Hindlimb muscle (tissue), 1 donor: ENCODE measurements around the gene INPP5F. TPM values are rescaled to one million over a fixed set of nuclear protein-coding genes. Genes with fewer than 3 reads are reported as not detected.
"Not testable (repeated sequence)": the region's sequence is repeated elsewhere in the genome, so short reads cannot be mapped to it uniquely, and the experiment has no call there.

ENCODE experiments used
- DNase-seq: peaks from one replicate; pipeline ENCODE4 v3.0.0-alpha.2; 2013
- polyA plus RNA-seq: library from polyadenylated mRNA; unstranded; fragments of 120-200 nt; gene quantifications from one replicate; pipeline ENCODE4 v1.2.1, GENCODE V29; 2013; ENCODE audit not compliant: insufficient read length

Gene INPP5F
- polyA plus RNA-seq, 1 donor = 15.0 TPM

DNA sequence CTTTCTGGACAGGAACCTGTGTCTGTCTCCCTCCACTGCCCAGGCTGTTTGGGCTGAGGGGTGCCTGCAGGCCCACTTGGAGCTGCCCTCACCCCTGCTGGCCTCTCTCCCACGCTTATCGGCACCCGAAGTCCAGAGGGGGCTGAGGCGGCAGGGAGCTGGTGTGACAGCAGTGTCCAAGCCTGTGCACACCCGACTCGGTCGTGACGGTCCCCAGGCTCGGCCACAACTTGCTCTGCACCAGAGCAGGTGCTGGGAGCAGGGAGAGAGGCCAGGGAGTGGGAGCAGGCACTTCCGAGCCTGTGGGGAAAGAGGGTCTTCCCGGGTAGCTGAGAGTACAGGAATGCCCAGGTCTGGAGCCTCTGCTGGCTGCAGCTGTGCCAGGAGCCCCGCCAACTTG, 23.0 kb downstream of the INPP5F start:
- DNase-seq = no peak

DNA sequence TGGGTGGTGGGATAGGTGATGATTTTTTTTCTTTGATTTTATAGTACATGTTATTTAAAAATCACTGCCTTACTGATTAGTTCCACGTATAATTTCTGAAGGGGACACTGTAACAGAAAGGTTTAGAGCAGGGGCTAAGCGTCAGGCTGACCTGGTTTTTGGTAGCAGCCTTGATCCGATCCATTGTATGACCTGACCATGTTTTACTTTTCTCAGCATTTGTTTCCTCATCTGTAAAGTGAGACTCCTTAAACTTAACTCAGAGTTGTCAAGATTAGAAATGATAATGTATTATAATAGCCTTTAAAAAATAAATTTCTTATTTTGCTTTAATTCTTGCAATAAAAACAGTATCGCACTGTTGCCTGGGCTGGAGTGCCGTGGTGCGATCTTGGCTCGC, 23.6 kb downstream of the INPP5F start:
- no peak for DNase-seq

DNA sequence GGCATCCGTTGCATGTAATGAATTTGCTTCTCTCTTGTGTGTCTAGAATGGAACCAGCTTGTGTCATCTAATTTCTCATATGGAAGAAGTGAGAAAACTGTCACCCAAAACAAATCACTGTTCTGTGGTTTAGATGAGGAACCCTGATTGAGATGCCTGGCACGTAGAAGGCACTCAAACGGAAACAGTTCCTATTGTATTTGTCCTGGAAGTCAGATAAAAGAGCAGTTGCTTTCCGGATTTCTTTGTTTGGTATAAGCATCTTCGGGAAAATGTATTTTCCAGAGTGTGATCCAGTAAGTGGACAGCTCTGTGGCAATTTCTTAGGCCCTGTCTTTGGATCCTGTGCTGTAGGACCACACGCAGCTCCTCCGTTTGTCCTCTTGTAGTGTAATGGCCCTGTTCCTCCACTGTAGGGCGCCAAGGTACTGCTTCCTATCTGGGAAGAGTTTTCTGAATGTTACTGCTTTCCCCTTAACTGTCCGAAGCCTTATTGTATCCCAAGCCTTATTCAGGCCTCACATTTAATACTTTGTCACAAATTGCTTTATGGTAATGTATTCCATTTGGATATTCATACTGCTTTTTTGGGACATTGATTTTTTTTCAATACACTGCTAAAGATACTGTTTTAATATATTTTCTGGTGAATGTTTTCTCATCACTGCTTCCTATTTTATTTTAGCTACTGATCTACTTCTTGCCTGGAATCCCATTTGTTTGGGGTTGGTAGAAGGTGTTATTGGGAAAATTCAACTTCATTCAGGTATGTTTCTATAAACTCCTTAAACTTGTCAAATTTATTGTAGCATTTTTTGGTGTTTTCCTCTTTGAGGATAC, 24.8 kb downstream of the INPP5F start:
- peak; percentile 71 for DNase-seq

DNA sequence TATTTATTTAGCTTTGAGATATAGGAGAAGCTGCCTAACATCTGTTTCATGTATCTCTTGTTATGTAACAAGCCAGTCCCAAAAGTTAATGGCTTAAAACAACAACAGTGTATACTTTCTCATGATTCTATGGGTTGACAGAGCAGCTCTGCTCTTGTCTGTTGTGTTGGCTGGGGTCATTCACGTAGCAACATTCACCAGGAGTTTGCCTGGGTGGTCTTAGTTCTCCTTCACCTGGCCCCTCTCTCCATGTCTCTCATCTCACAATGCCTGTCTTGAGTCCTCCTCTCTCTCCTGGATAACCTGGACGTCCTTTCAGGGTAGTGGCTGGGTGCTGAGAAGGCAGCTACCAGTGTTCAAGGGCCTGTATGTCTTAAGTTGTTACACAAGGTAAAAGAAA, 27.5 kb downstream of the INPP5F start:
- DNase-seq = no peak

DNA sequence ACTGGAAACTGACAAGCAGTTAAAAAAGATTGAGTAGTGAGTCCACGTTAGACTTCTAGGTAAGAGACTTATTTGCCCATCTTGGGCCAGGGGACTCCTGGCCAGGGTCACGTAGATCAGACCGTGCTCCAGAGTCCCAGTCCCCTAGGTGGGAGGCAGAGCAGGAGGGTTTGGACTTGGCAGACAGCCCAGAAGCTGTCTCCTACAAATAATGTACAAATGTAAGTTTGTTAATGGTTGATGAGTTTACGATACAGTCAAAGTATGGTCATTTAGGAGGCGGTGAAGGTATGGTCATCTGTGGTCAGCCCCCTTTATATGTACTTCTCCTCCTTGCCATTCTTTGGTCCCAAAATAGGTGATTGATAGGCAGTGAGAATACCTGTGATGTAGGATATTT, 28.2 kb downstream of the INPP5F start:
- no peak for DNase-seq

DNA sequence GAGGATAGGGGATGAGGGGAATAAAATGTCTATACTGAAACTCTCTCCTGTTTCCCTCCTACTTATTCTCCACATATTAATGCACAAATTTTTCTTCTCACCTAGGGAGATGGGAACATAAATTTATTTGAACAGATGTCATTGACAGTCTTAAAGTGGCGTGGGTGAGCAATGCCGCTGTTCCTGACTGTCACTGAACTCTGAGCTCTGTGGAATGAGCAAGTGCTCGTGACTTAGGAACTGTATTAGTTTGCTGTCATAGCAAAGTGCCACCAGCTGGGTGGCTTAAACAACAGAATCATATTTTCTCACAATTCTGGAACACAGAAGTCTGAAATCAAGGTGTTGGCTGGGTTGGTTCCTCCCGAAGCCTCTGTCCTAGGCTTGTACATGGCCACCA, 29.1 kb downstream of the INPP5F start:
- DNase-seq = no peak

DNA sequence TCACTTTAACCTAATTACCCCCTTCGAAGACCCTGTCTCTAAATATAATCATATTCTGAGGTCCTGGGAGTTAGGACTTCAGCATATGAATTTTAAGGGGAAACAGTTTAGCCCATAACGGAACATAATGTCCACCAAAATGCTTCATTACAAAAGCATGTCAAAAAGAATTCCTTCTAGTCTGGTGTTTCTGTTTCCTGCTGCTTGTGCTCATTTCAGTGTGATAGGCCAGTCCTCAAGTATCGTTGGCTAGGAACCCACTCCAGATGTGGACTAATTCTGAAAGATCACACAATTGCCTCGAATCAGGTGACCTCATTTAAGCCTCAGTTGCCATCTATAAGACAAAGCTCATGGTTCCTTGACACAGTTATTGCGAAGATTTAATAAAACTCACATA, 29.6 kb downstream of the INPP5F start:
- DNase-seq = no peak

DNA sequence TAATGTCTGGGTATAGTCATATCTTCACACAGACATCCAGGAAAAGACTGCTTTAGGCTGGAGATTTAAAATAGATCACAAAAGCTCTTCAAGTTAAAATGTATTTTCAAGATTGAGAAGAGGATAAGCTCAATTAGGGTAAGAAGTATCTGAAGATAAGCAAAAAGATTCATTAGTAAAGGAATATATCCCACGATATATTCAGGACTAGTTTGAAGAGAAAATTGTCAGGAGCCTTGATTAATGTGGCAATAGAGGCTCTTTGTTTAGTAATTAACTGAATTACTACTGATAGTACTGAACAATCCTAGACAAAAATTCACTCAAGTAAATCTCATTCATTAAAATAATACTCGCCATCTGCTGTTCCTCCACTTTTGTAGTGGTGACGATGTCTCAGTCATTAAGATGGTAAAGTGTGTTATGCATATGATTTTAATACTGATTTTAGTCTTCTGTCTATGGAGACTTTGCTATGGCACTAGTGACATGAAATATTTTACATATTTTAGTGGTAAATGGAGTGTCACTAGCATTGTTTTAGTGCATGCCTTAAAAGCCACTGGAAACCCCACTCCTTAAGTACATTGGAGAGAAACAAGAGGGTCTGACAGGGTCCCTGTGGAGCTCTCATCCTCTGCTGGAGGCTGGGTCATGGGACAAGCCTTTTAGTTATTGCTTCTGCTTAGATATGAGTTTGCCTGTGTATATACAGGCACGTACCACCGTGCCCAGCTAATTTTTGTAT, 32.8 kb downstream of the INPP5F start:
- DNase-seq = no peak

DNA sequence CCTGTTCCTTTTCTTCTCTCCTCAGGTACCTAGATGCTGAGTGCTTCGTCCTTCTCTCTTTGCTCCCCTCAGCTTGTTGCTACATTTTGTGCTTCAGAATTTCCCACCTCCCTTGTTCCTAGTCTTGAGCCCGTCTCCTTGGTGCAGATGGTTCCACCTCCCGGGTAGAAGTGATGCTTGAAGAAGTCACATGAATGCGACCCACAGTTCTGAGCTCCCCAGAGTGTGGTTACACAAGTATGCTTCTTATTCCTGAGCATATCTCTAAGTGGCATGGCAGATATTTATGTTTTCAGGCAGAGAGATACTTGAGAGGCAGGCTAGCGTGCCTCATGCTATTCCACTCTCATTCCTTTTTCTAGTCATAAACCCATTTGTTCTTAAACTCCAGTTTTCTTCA, 34.0 kb downstream of the INPP5F start:
- no peak for DNase-seq

DNA sequence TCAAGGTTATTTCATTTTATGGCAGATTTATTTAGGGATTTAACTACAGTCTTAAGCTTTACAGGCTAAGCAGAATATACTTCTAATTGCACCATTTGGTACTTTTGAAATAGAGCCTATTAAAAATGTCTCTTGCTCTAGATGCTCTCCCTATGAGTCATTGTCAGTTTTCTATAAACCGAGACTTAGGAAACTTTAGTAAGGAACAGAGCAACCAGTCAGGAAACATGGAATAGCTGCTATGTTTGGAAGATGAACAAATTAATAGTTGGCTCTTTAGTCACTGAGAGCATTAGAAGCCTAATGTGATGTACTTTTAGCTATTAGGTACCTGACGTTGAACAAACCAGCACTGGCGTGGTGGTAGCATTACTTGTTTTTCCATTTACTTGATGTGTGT, 35.3 kb downstream of the INPP5F start:
- no peak for DNase-seq

DNA sequence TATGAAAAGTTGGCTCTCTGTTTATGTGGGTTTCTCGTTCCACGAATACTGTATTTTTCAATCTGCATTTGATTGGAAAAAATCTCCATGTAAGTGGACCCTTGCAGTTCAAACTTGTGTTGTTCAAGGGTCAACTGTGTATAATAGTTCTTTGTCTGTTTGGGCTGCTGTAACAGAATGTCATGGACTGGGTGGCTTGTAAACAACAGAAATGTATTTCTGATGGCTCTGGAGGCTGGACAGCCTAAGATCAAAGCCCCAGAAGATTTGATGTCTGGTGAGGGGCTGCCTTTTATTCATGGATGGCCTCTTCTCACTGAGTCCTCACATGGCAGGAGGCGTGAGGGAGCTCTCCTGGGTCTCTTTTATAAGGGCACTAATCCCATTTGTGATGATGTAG, 36.2 kb downstream of the INPP5F start:
- no peak for DNase-seq

DNA sequence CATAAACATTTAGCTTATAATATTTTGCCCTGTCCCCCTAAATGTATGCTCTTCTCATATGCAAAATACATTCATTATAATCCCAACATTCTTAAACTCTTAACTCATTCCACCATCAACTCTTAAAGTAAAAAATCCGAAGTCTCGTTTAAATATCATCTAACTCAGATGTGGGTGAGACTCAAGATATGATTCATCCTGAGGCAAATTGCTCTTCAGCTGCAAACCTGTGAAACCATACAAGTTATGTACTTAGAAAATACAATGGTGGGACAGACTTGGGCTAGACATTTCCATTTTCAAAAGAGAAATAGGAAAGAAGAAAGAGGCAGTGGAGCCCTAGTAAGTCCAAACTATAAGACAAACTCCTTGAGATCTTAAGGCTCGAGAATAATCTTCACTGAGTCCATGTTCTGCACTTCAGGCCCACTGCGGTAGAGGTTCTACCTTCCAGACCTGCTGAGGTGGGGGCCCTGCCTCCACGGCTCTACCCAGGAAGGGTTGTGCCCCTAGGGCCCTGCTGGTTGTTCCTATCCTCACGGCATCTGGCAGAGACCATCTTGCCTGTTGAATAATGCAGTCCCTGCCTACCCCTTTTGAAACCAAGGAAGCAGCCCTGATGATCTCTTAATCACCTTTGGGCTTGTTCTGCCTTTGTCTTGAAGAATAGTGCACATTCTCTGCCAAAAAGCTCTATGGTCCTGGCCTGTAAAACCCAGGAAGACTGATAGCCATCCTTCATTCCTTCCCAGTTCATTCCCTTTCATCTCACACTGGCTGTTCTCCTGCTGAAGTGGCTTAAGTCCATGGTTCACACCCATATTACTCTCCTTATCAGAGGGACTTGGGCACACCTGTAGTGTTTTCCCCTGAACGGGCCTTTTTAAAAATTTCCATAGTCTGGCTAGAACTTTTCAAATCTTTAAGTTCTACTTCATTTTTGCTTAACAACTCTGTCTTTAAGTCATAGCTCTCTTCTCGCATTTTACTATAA, 37.3 kb downstream of the INPP5F start:
- DNase-seq = no peak

DNA sequence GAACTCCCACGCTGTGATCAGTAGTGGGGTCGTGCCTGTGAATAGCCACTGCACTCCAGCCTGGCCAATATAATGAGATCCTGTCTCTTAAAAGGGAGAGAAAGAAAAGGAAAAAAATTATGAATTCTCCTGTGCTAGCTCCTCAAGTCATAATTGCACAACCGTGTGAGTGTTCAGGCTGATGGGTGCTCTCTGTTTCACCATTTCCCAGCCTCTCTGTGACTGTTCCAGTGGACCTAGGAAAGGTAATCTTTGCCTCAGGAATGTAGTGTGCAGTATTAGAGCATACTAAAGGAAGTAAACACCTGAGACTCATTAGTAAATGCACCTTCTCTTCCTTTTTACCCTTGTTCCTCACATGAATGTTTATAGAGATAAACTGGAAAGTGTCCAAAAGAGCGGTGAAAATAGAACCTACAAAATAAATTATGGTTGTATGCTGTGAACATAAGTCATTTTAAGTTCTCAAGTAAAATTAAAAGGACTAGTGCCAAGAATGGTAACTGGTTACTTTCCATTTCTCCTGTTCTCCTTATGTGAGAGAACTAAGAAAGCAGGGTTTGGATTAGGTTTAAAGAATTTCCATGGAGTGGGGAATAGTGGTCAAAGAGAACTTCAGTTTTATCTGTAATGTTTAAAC, 42.7 kb downstream of the INPP5F start:
- DNase-seq = no peak

DNA sequence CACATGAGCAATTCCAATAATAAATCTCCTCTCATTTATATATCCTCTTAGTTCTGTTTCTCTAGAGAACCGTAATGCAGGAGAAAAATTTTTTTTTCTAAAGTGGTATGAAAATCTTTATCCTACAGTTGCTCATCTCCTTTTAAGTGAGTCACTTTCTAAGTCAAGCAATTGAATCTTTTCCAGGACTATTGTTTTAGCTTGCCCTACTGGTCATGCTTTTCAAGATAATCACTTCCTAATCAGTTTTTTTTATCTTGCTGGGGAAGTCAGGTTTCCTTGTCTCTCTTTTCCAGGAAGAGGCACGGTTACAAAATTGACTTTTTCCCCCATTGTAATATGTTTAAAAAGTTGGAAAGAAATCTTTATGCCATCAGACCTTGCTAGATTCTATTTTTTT, 44.0 kb downstream of the INPP5F start:
- DNase-seq = no peak

DNA sequence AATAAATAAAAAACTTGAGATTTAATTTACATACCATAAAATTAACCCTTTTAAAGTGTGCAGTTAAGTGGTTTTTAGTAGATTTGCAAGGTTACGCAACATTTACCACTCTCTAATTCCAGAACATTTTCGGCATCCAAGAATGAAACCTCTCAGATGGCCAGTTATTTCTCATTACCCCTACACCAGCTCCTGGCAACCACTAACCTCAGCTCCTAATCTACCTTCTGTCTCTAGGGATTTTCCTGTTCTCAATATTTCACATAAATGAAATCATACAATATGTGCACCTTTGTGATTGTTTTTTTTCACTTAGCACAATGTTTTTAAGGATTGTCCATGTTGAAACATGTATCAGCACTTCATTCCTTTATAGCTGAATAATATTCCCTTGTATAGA, 45.1 kb downstream of the INPP5F start:
- no peak for DNase-seq

DNA sequence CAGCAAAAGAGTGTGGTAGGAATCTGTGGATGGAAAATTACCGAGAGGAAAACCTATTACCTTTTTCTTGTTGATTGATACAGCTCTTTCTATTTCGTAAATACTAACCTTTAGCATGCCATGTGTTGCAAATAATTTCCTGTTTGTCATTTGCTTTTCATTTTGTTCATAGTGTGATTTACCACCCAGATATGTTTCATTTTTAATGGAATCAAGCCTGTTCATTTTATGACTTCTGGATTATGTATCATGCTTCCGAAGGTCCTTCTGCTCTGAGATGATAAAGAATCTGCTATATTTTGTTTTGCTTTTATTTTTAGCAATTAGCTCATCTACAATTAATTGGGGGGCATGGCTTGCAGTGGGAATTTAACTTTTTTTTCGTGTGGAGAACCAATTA, 46.5 kb downstream of the INPP5F start:
- no peak for DNase-seq

DNA sequence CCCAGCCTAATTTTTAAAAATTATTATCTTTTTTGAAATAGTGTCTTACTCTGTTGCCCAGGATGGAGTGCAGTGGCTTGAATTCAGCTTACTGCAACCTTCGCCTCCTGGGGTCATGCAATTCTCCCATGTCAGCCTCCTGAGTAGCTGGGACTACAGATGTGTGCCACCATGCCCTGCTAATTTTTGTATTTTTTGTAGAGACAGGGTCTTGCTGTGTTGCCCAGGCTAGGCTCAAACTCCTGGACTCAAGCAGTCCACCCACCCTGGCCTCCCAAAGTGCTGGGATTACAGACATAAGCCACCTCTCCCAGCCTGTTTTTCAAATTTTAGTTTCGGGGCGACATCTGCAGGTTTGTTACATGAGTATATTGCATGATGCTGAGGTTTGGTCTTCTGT, 47.2 kb downstream of the INPP5F start:
- DNase-seq = not testable (repeated sequence)

DNA sequence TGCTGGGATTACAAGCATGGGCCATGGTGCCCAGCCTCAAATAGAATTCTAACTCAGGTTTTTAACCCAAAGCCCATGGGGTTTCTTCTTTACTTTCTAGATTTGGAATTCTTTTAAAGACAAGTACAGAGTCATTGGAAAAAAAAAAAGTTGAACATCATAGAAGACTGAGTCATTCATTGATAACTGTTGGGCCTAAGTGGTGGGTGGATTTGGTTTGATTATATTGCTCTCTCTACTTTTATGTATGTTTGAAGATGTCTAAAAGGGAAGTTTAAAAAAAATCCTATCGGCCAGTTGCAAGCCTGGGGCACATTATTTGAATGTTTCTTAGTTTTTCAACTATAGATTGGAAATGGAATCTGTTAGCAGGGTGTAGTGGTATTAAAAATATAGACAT, 49.7 kb downstream of the INPP5F start:
- no peak for DNase-seq

DNA sequence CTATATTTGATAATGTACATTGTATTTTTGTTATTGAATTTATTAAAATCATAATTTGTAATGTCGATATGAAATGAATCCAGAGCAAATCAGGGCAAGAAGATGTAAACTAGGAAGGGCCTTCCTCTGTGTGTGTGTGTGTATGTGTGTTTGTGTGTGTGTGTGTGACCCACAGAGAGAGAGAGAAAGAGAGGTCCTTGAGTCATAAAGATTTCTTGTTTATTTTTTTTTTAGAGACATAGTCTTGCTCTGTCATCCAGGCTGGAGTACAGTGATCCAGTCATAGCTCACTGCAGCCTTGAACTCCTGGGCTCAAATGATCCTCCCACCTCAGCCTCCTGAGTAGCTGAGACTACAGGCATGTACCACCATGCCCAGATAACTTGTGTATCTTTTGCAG, 50.7 kb downstream of the INPP5F start:
- no peak for DNase-seq

DNA sequence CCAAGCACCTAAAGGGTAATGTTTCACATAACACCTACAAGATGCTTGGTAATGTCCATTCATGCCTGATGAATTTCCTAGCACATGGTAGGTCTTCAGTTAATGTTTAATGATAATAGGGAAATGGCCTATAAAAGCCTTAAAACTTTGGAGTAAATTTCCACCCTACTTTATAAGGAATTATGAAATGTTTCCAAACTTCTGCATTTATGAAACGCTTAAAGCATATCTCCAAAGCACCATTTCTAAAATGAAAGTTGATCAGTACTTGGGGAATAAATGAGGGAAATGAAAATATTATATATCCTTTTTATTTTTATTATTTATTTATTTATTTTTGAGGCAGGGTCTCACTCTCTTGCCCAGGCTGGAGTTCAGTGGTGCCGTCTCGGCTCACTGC, 51.8 kb downstream of the INPP5F start:
- DNase-seq = no peak

DNA sequence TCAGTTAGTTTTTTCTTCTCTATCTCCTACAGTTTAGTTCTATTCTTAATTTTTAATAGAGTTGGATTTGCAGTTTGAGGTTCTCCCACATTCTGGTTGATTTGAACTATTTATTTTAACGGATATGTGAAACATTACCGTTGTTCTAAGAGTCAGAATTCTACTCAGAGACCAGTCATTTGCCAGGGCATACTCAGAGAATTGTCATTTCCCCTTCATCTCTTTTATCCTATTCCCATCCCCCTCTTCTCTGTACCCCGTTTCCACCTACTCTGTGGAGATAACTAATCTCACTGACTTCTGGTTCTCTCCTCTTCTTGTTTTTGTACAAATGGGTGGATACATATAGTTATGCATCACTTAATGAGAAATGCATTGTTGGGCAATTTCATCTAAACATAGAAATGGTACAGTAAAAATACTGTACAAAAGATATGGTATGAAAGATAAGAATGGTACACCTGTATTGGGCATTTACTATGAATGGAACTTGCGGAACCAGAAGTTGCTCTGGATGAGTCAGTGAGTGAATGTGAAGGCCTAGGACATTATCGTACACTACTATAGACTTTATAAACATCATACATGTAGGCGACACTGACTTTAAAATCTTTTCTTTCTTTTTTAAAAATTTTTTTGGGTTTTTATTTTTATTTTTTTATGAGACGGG, 53.1 kb downstream of the INPP5F start:
- DNase-seq = no peak
